Frontal cortex (tissue), 4 donors: Measurements from ENCODE around the gene OLIG1. TPM values are rescaled to one million over a fixed set of nuclear protein-coding genes. Genes with fewer than 3 reads are reported as not detected.

Experiments used
- DNase-seq, 2 donors: peaks; one replicate each; pipeline ENCODE4 v3.0.0; 2012; ENCODE audit warnings: low spot score in 2 of 2
- FAIRE-seq: peaks from 2 replicates; lab custom pipeline; 2012; peaks lifted over from hg19 to GRCh38; lab: Jason Lieb, UNC
- total RNA-seq: library from RNA; depleted of rRNA; stranded (reverse); fragments of >200 nt; gene quantifications from one replicate; pipeline ENCODE4 v1.2.3, GENCODE V29; 2014
- donor health status: control.
- donor health status: control.
- donor health status: control.

Gene OLIG1
- total RNA-seq, 1 donor from 2014 or later = 6.1 TPM

DNA sequence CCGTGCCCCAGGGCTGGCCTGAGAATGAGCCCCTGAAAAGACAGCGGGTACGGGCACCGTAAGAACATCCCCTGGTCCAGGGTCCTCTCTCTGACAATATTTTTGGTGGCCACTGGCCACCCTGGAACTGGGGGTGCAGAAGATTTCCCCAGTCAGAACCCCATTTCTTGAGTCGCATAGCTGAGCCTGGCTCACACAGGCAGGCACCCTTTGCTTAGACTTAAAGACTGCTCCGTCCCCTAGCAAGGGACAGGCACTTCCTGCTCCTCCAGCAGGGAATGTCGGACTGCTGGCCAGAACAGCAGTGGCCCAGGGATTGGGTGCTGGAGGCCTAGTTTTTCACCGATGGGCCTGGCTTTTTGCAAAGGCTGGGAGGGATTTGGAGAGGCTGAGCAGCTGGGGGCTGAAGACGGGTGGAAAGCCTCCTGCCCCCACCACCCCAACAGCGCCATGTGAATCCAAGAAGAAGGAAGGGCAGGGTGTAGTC lies 39.9 kb upstream of the OLIG1 start:
- FAIRE-seq = no peak
- DNase-seq = peak in 1 of 2 donors; percentile 49

GRCh38 chr21:33030633-33031032 lies 39.3 kb upstream of the OLIG1 start:
- FAIRE-seq = no peak

GRCh38 chr21:33031152-33031911 lies 38.6 kb upstream of the OLIG1 start:
- FAIRE-seq (no peak), DNase-seq (peak in 1 of 2 donors; percentile 47)

More at GRCh38 chr21:33030633-33031032, 39.3 kb upstream of the OLIG1 start:
- peak in 1 of 2 donors; percentile 48 for DNase-seq

- no peak for FAIRE-seq
Measured at GRCh38 chr21:33032434-33033047, 37.4 kb upstream of the OLIG1 start.

GRCh38 chr21:33033094-33033951 lies 36.6 kb upstream of the OLIG1 start:
- DNase-seq = no peak
- no peak for FAIRE-seq

More at GRCh38 chr21:33032434-33033047, 37.4 kb upstream of the OLIG1 start:
- DNase-seq = no peak

DNA sequence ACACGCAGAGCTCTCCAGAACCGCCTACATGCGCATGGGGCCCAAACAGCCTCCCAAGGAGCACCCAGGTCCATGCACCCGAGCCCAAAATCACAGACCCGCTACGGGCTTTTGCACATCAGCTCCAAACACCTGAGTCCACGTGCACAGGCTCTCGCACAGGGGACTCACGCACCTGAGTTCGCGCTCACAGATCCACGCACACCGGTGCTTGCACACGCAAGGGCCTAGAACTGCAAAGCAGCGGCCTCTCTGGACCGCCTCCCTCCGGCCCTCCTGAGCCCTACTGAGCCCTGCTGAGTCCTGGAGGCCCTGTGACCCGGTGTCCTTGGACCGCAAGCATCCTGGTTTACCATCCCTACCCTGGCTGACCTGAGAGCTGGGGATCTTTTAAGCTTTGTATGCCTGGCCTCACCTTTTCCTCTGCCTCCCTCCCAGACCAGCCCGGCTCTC lies 36.0 kb upstream of the OLIG1 start:
- DNase-seq (no peak), FAIRE-seq (no peak)

DNA sequence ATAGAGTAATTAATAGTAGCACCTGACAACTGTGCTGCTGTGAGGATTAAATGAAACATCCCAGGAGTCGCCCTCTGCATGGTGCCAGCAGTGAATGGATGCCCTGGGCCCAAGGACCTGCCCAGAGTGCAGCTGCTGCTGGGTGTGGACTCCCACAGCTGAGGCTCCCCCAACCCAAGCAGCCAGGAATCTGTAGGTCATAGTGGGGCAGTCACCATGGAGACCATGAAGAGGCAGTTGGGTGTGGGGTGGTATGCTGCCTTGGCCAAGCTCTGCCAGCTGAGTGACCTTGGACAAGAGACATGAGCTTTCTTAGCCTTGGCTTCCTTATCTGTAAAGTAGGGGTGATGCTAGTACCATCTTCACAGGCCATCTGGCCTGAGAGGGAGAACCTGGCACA lies 34.8 kb upstream of the OLIG1 start:
- FAIRE-seq (no peak), DNase-seq (no peak)

- DNase-seq = peak in 1 of 2 donors; percentile 42
- FAIRE-seq = no peak
Measured at GRCh38 chr21:33036430-33037162, 33.3 kb upstream of the OLIG1 start.

DNA sequence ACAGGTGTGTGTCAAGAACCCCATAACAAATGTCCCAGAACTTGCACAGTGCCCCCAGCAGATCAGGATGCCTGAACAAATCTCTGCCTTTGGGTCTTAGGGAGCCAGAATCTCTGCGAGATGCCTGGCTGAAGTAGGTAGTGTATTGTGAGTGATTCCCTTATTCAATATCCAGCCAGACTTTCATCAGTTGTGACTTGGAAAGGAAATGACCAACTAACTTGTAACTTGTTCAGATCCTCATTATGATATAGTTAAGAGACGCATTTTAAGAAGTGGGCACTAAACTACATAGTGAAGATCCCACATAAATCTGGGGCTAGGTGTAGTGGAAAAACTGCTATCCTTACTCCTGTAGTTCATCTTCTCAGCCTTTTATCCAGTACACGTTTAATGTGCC lies 32.4 kb upstream of the OLIG1 start:
- FAIRE-seq (no peak), DNase-seq (no peak)

DNA sequence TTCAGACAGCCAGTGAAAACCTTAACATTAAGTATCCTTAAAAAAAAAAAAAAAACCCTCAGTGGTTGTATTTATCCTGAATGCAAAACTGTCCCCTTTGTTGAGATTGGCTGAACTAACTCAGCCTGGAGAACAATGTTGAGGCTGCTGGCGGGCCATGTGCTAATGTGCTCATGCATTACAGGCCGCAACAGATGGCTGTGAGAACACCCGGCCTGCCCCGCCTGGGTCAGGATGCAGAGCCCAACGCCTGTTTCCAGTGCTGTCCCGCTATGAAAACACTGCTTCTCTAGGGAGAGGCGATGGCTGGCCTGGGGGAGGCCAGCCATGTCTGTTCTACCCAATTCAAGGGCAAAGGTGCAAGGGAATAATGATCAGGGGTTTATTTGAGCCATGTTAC lies 30.4 kb upstream of the OLIG1 start:
- FAIRE-seq = no peak
- peak in 1 of 2 donors; percentile 73 for DNase-seq

DNA sequence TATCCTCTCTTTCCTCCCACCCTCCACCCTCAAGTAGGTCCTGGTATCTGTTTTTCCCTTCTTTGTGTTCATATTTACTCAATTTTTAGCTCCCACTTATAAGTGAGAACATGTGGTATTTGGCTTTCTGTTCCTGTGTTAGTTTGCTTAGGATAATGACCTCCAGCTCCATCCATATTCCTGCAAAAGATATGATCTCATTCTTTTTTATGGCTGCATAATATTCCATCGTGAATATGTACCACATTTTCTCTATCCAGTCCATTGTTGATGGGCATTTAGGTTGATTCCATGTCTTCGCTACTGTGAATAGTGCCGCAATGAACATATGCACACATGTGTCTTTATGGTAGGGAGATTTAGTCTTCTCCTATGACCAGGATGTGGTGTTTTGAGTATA lies 29.7 kb upstream of the OLIG1 start:
- DNase-seq = no peak
- no peak for FAIRE-seq

DNA sequence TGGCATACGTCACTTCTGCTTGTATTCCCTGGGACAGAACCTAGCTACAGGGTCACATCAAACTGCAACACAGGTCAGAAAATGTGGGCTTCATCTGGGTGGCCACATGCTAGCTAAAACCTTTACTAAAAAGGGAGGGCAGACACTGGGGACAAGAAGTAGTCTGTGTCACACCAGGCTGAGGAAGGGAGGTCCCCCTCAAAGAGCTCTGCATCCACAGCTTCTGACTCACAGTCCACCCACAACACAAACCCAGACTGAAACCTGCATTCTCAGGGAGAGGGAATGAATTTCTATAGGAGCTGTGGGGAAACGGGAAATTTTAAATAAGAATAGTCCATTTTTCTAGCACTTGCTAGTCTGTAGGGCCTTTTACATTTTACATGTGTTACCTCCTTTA lies 28.0 kb upstream of the OLIG1 start:
- DNase-seq (no peak), FAIRE-seq (no peak)

GRCh38 chr21:33042812-33043211 lies 27.1 kb upstream of the OLIG1 start:
- FAIRE-seq (no peak), DNase-seq (no peak)

DNA sequence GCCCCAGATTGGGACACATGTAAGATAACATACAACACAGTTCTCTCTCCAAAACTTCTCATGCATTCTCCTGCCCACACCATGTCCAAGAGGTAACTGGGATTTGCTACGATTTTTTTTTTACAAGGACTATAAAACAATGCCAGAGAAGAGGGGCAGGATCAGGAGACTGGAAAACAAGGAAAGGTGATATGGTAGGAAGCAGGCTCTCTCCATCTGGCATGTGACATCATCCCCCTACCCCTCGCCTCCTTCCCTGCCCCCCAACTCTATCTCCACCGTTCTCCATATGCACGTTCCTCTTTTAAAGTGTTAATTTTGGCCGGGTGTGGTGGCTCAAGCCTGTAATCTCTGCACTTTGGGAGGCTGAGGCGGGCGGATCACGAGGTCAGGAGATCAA lies 23.5 kb upstream of the OLIG1 start:
- FAIRE-seq = no peak
- no peak for DNase-seq

- DNase-seq (no peak), FAIRE-seq (no peak)
Measured at GRCh38 chr21:33047231-33047630, 22.7 kb upstream of the OLIG1 start.

- FAIRE-seq (no peak), DNase-seq (no peak)
Measured at GRCh38 chr21:33051925-33052324, 18.0 kb upstream of the OLIG1 start.

- DNase-seq = no peak
- FAIRE-seq = no peak
Measured at GRCh38 chr21:33053951-33054350, 16.0 kb upstream of the OLIG1 start.

- no peak for FAIRE-seq
- DNase-seq = no peak
Measured at GRCh38 chr21:33055991-33056390, 13.9 kb upstream of the OLIG1 start.

DNA sequence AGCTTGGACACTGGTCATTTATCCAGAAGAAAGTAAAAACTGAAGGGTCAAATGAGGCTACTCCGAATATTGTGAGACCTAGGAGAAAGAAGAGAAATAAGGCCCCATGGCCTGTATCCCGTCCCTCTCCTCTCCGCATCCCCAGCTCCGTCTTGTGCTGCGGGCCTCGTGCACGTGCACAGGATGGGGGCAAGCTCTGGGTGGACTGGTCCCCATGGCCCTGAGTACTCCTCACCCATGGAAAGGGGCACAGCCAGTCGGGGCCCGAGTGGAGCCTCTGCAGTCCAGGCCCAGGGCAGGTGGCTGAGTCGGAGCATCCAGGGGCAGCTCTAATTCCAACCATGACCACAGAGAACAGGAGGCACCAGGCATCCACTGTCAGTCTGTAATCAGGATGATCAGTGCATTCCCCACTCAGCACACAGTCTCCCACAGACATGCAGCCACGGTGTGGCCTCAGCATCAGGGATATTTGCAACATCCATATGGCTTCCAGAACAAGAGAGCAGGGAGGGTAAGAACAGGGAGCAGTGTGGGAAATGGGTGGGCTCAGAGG lies 12.5 kb upstream of the OLIG1 start:
- no peak for DNase-seq
- FAIRE-seq = no peak
